ENCODE measurements around the gene RELN.

DNA sequence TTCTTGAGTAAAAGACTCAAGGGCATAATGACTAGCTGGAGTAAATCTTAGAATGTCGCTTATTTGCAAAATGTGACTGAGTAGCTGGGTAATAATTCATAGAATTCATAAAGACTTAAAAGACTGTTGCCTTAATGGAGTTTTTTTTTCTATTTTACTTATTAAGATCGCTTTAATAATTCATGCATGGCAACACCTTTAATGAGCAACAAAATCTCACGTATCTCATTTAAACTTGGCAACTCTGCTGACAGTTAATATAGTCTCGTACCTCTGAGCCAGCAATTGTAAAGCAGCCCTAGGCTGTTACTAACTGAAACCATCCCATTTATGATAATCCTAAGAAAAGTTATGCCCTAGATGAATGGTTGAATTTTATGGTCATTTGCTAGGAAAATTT lies 455.7 kb downstream of the RELN start:
- no peak for TF ChIP-seq YY1 (IDR thresholded peaks at IDR 0.05; ENCODE audit: low read depth, low read length)
- no peak for TF ChIP-seq NKRF (conservative IDR thresholded peaks at IDR 0.05)
- TF ChIP-seq NFYB (IDR thresholded peaks at IDR 0.05; ENCODE audit: insufficient read depth, low read depth, low read length), result no peak
- no peak for TF ChIP-seq HDAC2 (IDR thresholded peaks at IDR 0.05)
- TF ChIP-seq POLR2AphosphoS5 (IDR thresholded peaks at IDR 0.05; ENCODE audit: low read length), result no peak

Data from GM12878 (cell line).